Measurements from ENCODE around the gene ZNF691. TPM values are rescaled to one million over a fixed set of nuclear protein-coding genes. Genes with fewer than 3 reads are reported as not detected.

The ZNF691 gene
- total and polyA plus RNA-seq, 2 donors from 2014 or later = 11.7 to 17.3 TPM

DNA sequence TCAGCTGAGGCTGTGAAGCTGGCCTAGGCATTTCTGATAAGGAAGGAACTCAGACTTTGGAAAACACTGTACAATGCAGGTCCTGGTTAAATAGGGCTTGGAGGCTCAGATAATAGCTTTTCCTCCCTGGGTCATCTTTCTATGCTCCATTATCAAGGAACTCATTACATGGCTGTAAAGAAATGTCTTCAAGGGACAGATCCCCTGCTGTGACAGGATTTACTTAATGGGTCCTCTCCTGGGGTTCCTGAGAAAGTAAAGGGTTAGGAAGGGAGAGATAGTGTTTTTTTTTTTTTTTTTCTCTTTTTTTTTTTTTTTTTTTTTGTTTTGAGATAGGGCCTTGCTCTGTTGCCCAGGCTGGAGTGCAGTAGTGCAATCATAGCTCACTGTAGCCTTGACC, 15.1 kb upstream of the ZNF691 start:
- DNase-seq = no peak
- Histone ChIP-seq H3K4me1 (ENCODE audit: control insufficient read depth in 2 of 3, insufficient read depth in 2 of 3, low read depth in 1 of 3, low read length in 3 of 3) (no peaks in the 10 kb centered on the region), H3K27ac (ENCODE audit: low read depth in 2 of 2, low read length in 2 of 2) (no peak overlapping the region), H3K4me3 (ENCODE audit: low read length in 3 of 3) (no peak overlapping the region), H3K9ac (ENCODE audit: low read length in 3 of 3) (no peak overlapping the region), H3K9me3 (ENCODE audit: control insufficient read depth in 2 of 3, insufficient read depth in 1 of 3, low read length in 3 of 3) (no peaks in the 10 kb centered on the region), H3K36me3 (ENCODE audit: control insufficient read depth in 2 of 3, insufficient read depth in 3 of 3, low read length in 3 of 3) (peaks cover 0 to 6% (median 4%) of the 10 kb centered on the region in 3 donors), H3K27me3 (ENCODE audit: control insufficient read depth, insufficient read depth, low read length) (no peaks in the 10 kb centered on the region)
- FAIRE-seq = no peak
- intact Hi-C loops (cut with DNase I) = no loop called here
- TF ChIP-seq, protein P1, sequence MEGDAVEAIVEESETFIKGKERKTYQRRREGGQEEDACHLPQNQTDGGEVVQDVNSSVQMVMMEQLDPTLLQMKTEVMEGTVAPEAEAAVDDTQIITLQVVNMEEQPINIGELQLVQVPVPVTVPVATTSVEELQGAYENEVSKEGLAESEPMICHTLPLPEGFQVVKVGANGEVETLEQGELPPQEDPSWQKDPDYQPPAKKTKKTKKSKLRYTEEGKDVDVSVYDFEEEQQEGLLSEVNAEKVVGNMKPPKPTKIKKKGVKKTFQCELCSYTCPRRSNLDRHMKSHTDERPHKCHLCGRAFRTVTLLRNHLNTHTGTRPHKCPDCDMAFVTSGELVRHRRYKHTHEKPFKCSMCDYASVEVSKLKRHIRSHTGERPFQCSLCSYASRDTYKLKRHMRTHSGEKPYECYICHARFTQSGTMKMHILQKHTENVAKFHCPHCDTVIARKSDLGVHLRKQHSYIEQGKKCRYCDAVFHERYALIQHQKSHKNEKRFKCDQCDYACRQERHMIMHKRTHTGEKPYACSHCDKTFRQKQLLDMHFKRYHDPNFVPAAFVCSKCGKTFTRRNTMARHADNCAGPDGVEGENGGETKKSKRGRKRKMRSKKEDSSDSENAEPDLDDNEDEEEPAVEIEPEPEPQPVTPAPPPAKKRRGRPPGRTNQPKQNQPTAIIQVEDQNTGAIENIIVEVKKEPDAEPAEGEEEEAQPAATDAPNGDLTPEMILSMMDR (IDR thresholded peaks at IDR 0.05; ENCODE audit: borderline replicate concordance, extremely low read depth, insufficient read depth) = no peak

DNA sequence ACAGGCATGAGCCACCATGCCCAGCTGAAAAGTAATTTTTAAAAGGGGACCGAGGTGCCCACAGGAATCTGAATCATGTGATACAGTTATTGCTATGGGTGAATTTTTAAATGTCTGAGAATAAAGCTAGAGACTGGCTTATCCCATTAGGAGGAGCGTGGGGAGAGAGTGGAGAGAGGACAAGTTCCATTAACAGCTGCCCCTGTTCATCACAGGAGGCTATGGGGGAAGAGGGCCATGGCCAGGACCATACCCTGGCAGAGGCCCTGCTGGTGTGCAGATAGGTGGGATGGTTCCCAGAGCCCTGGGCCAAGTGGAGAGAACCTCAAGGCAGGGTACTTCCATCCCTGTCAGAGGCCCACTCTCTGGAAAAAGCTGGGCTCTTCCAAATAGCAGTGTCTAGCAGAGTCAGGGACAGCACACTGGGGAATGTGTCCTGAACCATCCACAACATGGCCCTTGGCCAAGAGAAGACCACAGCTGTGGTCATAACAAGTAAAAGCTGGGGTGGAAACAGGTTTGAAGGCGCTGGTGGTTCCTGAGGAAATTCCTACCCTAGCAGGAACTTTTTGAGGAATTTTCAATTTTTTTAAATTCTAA, 13.7 kb upstream of the ZNF691 start:
- Histone ChIP-seq H3K9me3 (ENCODE audit: control insufficient read depth in 2 of 3, insufficient read depth in 1 of 3, low read length in 3 of 3) (no peaks in the 10 kb centered on the region), H3K27me3 (ENCODE audit: control insufficient read depth, insufficient read depth, low read length) (no peaks in the 10 kb centered on the region), H3K4me3 (ENCODE audit: low read length in 3 of 3) (no peak overlapping the region), H3K9ac (ENCODE audit: low read length in 3 of 3) (no peak overlapping the region), H3K36me3 (ENCODE audit: control insufficient read depth in 2 of 3, insufficient read depth in 3 of 3, low read length in 3 of 3) (peaks cover 0 to 6% (median 4%) of the 10 kb centered on the region in 3 donors), H3K4me1 (ENCODE audit: control insufficient read depth in 2 of 3, insufficient read depth in 2 of 3, low read depth in 1 of 3, low read length in 3 of 3) (no peaks in the 10 kb centered on the region), H3K27ac (ENCODE audit: low read depth in 2 of 2, low read length in 2 of 2) (no peak overlapping the region)
- DNase-seq = no peak
- TF ChIP-seq, protein P1 (IDR thresholded peaks at IDR 0.05; ENCODE audit: borderline replicate concordance, extremely low read depth, insufficient read depth) = no peak
- FAIRE-seq = no peak
- intact Hi-C loops (cut with DNase I) = no loop called here

DNA sequence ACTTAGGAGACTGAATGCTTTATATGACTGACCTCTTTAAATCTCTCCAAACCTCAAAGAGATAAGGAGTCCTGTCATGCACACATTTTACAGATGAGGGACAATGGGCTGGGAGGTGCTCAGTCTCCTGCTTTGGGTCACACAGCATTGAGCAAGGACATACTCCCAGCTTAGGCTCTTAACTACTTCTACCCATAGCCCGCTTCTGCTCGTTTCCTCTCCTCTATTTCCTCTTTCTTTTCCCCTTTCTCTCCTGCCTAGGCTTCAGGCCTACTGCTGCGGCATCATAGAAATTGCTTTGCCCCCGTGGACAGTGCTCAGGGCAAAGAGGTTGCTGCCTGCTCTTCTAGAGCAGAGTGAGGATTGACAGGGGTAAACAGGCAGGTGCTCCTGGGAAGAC, 12.4 kb upstream of the ZNF691 start:
- Histone ChIP-seq H3K27ac (ENCODE audit: low read depth in 2 of 2, low read length in 2 of 2) (no peak overlapping the region), H3K4me1 (ENCODE audit: control insufficient read depth in 2 of 3, insufficient read depth in 2 of 3, low read depth in 1 of 3, low read length in 3 of 3) (no peaks in the 10 kb centered on the region), H3K4me3 (ENCODE audit: low read length in 3 of 3) (no peak overlapping the region), H3K36me3 (ENCODE audit: control insufficient read depth in 2 of 3, insufficient read depth in 3 of 3, low read length in 3 of 3) (peaks cover 0 to 7% (median 6%) of the 10 kb centered on the region in 3 donors), H3K27me3 (ENCODE audit: control insufficient read depth, insufficient read depth, low read length) (no peaks in the 10 kb centered on the region), H3K9ac (ENCODE audit: low read length in 3 of 3) (no peak overlapping the region), H3K9me3 (ENCODE audit: control insufficient read depth in 2 of 3, insufficient read depth in 1 of 3, low read length in 3 of 3) (no peaks in the 10 kb centered on the region)
- TF ChIP-seq, protein P1 (IDR thresholded peaks at IDR 0.05; ENCODE audit: borderline replicate concordance, extremely low read depth, insufficient read depth) = no peak
- intact Hi-C loops (cut with DNase I) = no loop called here
- FAIRE-seq (no peak), DNase-seq (no peak)

DNA sequence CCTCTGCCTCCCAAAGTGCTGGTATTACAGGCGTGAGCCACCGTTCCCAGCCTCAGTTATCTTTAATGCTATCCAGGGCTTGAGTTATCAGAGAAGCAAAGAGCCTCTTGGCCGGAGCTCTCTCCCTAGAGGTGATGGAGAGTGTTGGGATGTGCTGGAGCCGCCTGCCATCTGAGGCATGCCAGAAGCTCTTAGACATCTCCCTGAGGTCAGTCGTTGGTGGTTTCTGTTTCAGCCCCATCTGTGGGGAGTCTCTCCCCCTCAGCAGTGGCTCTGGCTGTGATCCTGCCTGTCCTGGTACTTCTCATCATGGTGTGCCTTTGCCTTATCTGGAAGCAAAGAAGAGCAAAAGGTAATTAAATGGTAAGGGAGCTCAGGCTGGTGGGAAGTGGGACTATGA, 11.6 kb upstream of the ZNF691 start:
- intact Hi-C loops (cut with DNase I) = no loop called here
- TF ChIP-seq, protein P1 (IDR thresholded peaks at IDR 0.05; ENCODE audit: borderline replicate concordance, extremely low read depth, insufficient read depth) = no peak
- H3K9ac ChIP-seq (ENCODE audit: low read length in 3 of 3) = no peak overlapping the region
- peaks cover 0 to 6% (median 6%) of the 10 kb centered on the region in 3 donors for H3K36me3 ChIP-seq (ENCODE audit: control insufficient read depth in 2 of 3, insufficient read depth in 3 of 3, low read length in 3 of 3)
- no peak for DNase-seq
- H3K4me3 ChIP-seq (ENCODE audit: low read length in 3 of 3) = no peak overlapping the region
- no peaks in the 10 kb centered on the region for H3K4me1 ChIP-seq (ENCODE audit: control insufficient read depth in 2 of 3, insufficient read depth in 2 of 3, low read depth in 1 of 3, low read length in 3 of 3)
- FAIRE-seq = no peak
- no peaks in the 10 kb centered on the region for H3K9me3 ChIP-seq (ENCODE audit: control insufficient read depth in 2 of 3, insufficient read depth in 1 of 3, low read length in 3 of 3)
- no peaks in the 10 kb centered on the region for H3K27me3 ChIP-seq (ENCODE audit: control insufficient read depth, insufficient read depth, low read length)
- no peak overlapping the region for H3K27ac ChIP-seq (ENCODE audit: low read depth in 2 of 2, low read length in 2 of 2)

Data from kidney (tissue), 14 donors.